Stimulated activated CD4-positive, alpha-beta T cell treated with anti-CD3 and anti-CD28 coated beads, TNF-alpha, amount 100 ng/mL, for 48 hours (primary cell): Measurements from ENCODE around the gene DIS3L2.
A peak's percentile ranks its signal among the peaks of the same experiment; 100 is the strongest.

Experiments
- DNase-seq, 3 donors: peaks; one replicate each; pipeline ENCODE4 v3.0.0-alpha.2; 2020; ENCODE audit warnings: low read depth in 3 of 3

The DIS3L2 gene

GRCh38 chr2:232228332-232228731, 266.8 kb downstream of the DIS3L2 start:
- DNase-seq: no peak

DNA sequence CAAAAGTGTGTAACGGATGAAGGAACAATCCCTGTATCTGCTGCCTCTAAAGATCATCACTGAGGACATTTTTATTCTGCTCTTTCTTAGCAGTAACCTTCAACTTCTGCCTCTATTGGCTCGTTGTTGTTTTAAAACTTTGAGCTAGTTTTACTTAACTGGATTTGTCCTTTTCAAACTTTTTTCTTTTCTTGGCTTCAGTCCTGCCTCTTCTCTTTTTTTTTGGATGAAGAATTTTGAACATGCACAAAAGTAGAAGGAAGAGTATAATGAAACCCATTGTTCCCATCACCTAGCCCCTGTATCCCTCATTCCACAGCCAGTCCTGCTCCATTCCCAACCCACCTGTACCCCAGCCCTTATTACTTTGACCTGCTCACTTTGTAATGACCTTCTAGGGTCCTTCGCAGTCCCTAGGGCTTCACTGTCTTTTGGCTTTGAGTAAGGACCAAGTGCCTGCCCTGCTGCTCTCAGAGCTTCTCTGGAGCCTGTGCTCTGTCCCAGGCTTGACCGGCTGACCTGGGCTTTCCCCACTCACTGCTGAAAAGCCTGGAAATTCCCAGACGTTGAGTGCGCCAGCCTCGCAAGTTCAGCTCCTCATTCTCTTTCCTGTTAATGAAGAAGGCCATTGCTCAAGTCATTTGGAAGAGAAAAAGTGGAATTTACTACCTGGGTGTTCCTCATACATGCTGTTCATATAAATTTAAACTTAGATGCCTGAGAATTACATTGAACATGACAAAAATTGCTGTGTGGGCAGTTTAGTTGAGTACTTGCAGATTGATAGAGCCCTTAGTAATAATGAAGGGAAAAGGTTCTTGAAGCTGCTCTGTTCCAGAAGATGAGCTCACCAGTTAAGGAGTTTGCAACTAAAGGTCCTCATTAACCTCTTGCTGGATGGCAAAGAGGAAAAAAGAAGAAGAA, 267.7 kb downstream of the DIS3L2 start:
- DNase-seq: no peak

DNA sequence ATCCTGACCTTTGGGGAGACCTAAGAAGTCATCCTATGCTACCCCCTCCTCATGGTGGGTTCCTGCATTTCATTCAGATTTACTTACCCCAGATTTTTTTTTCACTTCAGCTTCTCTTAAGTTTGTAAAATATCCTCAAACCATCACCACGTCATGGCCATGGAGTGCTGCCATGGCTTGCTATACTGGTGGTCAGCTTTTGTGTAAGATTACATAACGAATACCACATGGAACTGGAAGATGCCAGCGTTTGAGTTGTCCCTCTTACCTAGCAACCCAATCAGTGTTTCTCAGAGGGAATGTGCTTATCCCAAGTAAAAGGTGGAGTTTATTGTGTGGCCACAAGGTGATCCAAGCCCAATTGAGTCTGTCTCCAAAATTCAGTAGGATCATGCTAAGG, 268.4 kb downstream of the DIS3L2 start:
- no peak for DNase-seq

GRCh38 chr2:232230560-232230959, 269.0 kb downstream of the DIS3L2 start:
- peak in 1 of 3 donors; percentile 33 for DNase-seq

DNA sequence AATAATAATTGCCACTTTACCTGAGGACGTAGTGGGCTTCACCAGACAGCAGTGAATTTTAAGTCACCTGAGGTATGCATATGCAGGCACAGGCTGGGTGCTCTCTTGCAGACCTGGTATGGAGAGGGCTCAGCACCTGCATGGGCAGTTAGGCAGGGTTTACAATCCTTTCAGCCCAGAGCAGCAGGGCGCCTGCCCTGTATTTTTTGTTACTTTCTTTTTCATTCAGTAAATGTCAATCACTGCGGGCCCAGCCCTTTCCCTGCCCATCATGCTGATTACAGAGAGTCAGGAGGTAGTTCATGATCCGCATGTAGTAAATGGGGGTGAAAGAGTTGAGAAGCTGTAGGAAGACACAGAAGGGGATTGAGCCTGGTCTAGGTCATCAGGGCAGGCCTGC, 270.0 kb downstream of the DIS3L2 start:
- no peak for DNase-seq

- DNase-seq: no peak
These were observed 271.4 kb downstream of the DIS3L2 start for GRCh38 chr2:232232915-232233314.

DNA sequence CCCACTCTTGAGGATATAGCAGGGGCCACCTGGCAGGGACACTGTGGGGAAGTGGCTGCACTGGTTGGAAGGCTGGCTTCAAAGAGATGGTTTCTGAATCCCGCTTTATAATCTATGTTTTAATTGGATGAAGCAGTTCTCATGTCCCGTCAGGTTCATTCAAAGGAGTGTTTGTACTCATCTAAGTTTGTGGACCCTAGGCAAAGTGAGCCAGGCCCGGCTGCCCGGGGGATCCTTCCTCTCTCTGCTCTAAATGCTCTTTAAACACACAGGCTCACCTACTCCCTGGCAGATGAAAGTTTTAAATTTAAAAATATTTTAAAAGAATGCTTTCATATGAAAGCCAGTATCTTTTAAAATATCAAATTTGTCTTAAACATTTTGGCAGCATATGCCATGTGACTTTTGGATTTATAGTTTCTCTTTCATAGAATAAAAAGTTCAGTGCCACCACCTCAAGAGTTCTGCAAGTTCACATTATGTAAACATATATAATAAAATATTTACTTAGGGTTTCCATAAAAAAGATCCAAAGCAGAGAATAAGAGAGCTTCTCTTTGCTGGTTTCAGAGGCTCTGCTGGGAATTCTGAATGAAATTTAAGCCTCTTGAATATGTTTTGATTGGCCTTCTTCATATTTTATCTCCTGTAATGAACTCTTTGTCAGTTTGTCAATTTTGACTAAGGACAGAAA, 273.6 kb downstream of the DIS3L2 start:
- no peak for DNase-seq

- no peak for DNase-seq
These were observed 274.2 kb downstream of the DIS3L2 start for GRCh38 chr2:232235716-232236115.

GRCh38 chr2:232236200-232236599, 274.7 kb downstream of the DIS3L2 start:
- DNase-seq: no peak

GRCh38 chr2:232237464-232237863, 276.0 kb downstream of the DIS3L2 start:
- no peak for DNase-seq

DNA sequence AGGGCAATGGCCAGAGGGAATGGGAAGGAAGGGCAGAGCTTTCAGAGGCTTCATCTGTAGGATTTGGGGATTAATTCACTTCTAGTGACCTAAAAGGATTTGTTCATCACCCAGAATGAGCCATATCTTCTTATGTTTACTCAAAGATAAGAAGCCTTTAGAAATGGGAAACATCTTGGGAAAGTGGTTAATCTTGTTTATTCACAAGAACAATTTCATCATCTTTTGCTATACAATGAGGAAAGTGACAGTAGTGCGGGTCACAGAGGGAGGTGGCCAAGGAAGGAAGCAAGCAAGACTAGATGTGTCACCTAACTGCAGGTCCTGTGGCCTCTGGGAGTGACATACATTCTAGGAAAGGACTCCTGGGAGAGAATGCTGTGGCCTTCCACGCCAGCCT, 276.6 kb downstream of the DIS3L2 start:
- DNase-seq: no peak

GRCh38 chr2:232238596-232238995, 277.1 kb downstream of the DIS3L2 start:
- no peak for DNase-seq

- peak in 2 of 3 donors; percentile 10 to 20 for DNase-seq
These were observed 278.6 kb downstream of the DIS3L2 start for GRCh38 chr2:232239951-232240681.

DNA sequence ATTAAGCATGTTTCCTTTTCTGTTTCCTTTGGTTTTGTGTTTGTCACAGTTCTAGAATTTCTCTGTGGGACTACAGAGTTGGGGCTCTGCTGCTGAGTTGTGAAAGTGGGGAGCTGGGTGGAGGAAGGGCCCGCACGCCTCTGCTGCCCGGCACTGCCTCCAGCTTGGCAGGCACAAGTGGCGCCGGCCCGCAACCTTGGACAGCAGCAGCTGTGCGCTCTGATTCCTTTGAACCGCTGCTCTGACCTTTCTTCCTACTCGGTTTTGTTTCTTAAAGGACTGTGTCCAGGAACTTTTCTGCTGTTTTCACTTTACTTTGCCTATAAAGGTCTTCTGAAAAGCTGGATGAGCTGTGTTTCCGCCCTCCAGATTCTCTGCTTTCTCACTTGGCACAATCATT, 279.4 kb downstream of the DIS3L2 start:
- no peak for DNase-seq

DNA sequence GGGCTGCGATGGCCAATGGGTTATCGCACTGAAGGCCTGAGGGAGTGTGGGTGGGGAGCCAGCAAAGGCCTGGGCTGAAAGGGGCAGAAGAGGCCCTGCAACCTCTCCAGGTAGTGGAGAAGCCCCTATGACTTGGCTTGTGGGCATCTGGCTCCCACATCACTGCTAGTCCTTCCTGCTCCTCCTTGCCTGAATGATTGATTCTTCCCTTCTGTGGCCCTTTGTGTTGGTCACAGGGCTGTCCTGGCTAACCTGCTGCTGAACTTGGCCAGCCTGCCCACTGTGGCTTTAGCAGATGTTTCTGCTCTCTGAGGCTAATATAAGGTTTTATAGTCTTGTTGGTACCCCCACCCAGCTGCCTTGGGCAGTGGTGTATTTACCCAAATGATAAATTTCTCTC, 280.8 kb downstream of the DIS3L2 start:
- DNase-seq: no peak

- DNase-seq: no peak
These were observed 283.6 kb downstream of the DIS3L2 start for GRCh38 chr2:232245111-232245510.

- DNase-seq: no peak
These were observed 284.7 kb downstream of the DIS3L2 start for GRCh38 chr2:232246245-232246644.

DNA sequence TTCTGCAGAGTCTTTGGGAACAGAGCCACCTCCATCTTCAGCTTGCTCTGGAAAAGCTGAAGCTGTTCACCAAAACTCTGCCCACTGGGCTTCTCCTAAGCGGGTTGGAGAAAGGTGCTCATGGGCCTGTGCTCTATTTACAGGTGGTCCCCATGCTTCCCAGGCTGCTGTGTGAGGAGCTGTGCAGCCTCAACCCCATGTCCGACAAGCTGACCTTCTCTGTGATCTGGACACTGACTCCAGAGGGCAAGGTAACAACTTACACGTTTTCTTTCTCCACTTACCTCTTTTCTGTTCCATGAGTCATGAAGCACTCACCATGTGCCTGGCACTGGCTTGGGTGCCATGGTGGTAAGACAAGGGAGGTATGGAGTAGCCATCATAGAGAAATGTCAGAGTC, 287.6 kb downstream of the DIS3L2 start:
- DNase-seq: no peak

GRCh38 chr2:232250246-232251175, 289.0 kb downstream of the DIS3L2 start:
- DNase-seq: no peak

GRCh38 chr2:232255033-232255432, 293.5 kb downstream of the DIS3L2 start:
- DNase-seq: no peak

GRCh38 chr2:232260075-232260474, 298.6 kb downstream of the DIS3L2 start:
- DNase-seq: no peak
